HepG2 (cell line): ENCODE data around the gene IFNK. TPM values are rescaled to one million over a fixed set of nuclear protein-coding genes. Genes with fewer than 3 reads are reported as not detected.

Source experiments
- ATF7-NPFF ChIP-seq: sonication (generic); formaldehyde crosslinking; IDR thresholded peaks from 2 replicates; pipeline ENCODE4 v1.8.1; 2023; ENCODE audit warnings: mild to moderate bottlenecking, low read depth, missing genetic modification reagents, moderate library complexity
- POLR2A ChIP-seq, 2 experiments: IDR thresholded peaks; 2 replicates each; pipeline ENCODE4 v1.6.1; 2011; ENCODE audit warnings: low read depth in 2 of 2, low read length in 2 of 2, mild to moderate bottlenecking in 1 of 2, moderate library complexity in 1 of 2; ENCODE audit not compliant: insufficient read depth in 1 of 2
- RARA ChIP-seq: IDR thresholded peaks from 2 replicates; pipeline ENCODE4 v1.6.1; 2016; ENCODE audit warnings: missing genetic modification reagents, missing compliant biosample characterization
- SETDB1 ChIP-seq: sonication (generic); formaldehyde crosslinking; IDR thresholded peaks from 2 replicates; pipeline ENCODE4 v1.5.1; 2020; ENCODE audit warnings: missing genetic modification reagents, mild to moderate bottlenecking, borderline replicate concordance
- SIN3A ChIP-seq: IDR thresholded peaks from 2 replicates; pipeline ENCODE4 v1.6.1; 2011; ENCODE audit warnings: low read depth, mild to moderate bottlenecking, control low read depth, low read length, borderline replicate concordance
- TBL1XR1 ChIP-seq: fragments of 150-350 bp; IDR thresholded peaks from 2 replicates; pipeline ENCODE4 v1.6.1; 2014; ENCODE audit warnings: borderline replicate concordance, low read length; ENCODE audit not compliant: partially characterized antibody
- TEAD2 ChIP-seq: sonication (generic); formaldehyde crosslinking; IDR thresholded peaks from 2 replicates; pipeline ENCODE4 v1.9.0; 2021; ENCODE audit warnings: missing genetic modification reagents
- TEAD3 ChIP-seq: optimal IDR thresholded peaks from 2 replicates; pipeline ENCODE3; 2016; ENCODE audit warnings: borderline replicate concordance
- TOE1 ChIP-seq: sonication (generic); formaldehyde crosslinking; IDR thresholded peaks from 2 replicates; pipeline ENCODE4 v1.4.0; 2020; ENCODE audit warnings: mild to moderate bottlenecking, missing genetic modification reagents
- ZMYM3 ChIP-seq: sonication (generic); formaldehyde crosslinking; IDR thresholded peaks from 2 replicates; pipeline ENCODE4 v1.5.1; 2020; ENCODE audit warnings: mild to moderate bottlenecking, missing genetic modification reagents
- ZNF101 ChIP-seq: sonication (generic); formaldehyde crosslinking; IDR thresholded peaks from 2 replicates; pipeline ENCODE4 v1.4.0; 2020; ENCODE audit warnings: mild to moderate bottlenecking, low read depth, missing genetic modification reagents, borderline replicate concordance
- ZNF337 ChIP-seq: sonication (generic); formaldehyde crosslinking; IDR thresholded peaks from 2 replicates; pipeline ENCODE4 v1.5.1; 2020; ENCODE audit warnings: missing genetic modification reagents, low read depth, mild to moderate bottlenecking, borderline replicate concordance
- ZNF432 ChIP-seq: sonication (generic); formaldehyde crosslinking; IDR thresholded peaks from 2 replicates; pipeline ENCODE4 v1.5.0; 2020; ENCODE audit warnings: missing genetic modification reagents, mild to moderate bottlenecking, borderline replicate concordance
- ZNF564 ChIP-seq: sonication (generic); formaldehyde crosslinking; IDR thresholded peaks from 2 replicates; pipeline ENCODE4 v1.8.1; 2023; ENCODE audit warnings: mild to moderate bottlenecking, missing genetic modification reagents
- ZNF766 ChIP-seq: sonication (generic); formaldehyde crosslinking; IDR thresholded peaks from 2 replicates; pipeline ENCODE4 v1.5.0; 2020; ENCODE audit warnings: missing genetic modification reagents, borderline replicate concordance
- ZNF883 ChIP-seq: sonication (generic); formaldehyde crosslinking; IDR thresholded peaks from 2 replicates; pipeline ENCODE4 v1.5.1; 2020; ENCODE audit warnings: mild to moderate bottlenecking, missing genetic modification reagents; ENCODE audit errors: not compliant biosample characterization
- polyA plus RNA-seq, 8 experiments: library from polyadenylated mRNA; depleted of rRNA in 3 of 8; stranded (reverse) in 7 of 8; unstranded in 1 of 8; fragments of >200 nt; fragmentation: Illumina TruSeq in 4 of 8; extraction: Trizol in 4 of 8; gene quantifications; 2 replicates each; pipeline versions ENCODE4 v1.2.1 to v1.2.3, GENCODE V29; 2011 to 2016; ENCODE audit warnings: low read depth in 4 of 8, missing spikeins in 1 of 8, mixed read lengths in 1 of 8; ENCODE audit not compliant: insufficient read depth in 1 of 8
- total RNA-seq, 5 experiments: library from RNA; depleted of rRNA; stranded (reverse); fragments of >200 nt; fragmentation: Illumina TruSeq; extraction: Trizol; gene quantifications; 2 replicates each; pipeline ENCODE4 v1.2.3, GENCODE V29; 2016; ENCODE audit warnings: low read depth in 1 of 5
- TF ChIP-seq, protein P1 (sequence below): sonication (generic); formaldehyde crosslinking; IDR thresholded peaks from 2 replicates; pipeline ENCODE4 v1.8.1; 2022; ENCODE audit warnings: low read depth, mild to moderate bottlenecking, missing genetic modification reagents
- TF ChIP-seq, protein P2 (sequence below): sonication (generic); formaldehyde crosslinking; IDR thresholded peaks from one replicate; pipeline ENCODE4 v1.5.1; 2020; ENCODE audit warnings: mild to moderate bottlenecking, missing genetic modification reagents; ENCODE audit errors: not compliant biosample characterization
- TF ChIP-seq, protein P3 (sequence below): sonication (generic); formaldehyde crosslinking; IDR thresholded peaks from 2 replicates; pipeline ENCODE4 v1.4.0; 2020; ENCODE audit warnings: missing genetic modification reagents, borderline replicate concordance

The IFNK gene
- total and polyA plus RNA-seq, 2 of the 13 experiments (the other 11 are each of a cell fraction or from before 2014, with no cell fraction given): not detected

DNA sequence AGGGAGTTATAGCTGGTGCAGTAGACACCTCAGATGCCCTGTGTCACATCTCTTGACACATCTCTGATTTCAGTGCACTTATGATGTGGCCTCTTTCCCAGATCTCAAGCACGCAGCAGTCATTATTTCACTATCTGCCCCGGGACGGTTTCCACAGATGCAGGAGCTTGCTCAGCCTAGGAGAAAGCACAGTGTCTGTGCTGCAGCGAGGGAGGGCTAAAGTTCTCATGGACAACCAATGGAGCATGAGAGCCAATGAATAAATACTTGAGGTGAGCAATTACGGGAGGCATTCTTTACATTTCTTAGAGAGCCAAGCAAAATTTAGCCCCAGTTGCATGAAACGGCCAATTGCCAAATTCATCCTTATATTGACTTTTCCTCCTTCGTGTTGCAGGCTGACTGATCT lies 12.9 kb downstream of the IFNK start (continued):
- TF ChIP-seq ZNF766 (CRISPR knock-in tag): no peak
- TF ChIP-seq, protein P1, sequence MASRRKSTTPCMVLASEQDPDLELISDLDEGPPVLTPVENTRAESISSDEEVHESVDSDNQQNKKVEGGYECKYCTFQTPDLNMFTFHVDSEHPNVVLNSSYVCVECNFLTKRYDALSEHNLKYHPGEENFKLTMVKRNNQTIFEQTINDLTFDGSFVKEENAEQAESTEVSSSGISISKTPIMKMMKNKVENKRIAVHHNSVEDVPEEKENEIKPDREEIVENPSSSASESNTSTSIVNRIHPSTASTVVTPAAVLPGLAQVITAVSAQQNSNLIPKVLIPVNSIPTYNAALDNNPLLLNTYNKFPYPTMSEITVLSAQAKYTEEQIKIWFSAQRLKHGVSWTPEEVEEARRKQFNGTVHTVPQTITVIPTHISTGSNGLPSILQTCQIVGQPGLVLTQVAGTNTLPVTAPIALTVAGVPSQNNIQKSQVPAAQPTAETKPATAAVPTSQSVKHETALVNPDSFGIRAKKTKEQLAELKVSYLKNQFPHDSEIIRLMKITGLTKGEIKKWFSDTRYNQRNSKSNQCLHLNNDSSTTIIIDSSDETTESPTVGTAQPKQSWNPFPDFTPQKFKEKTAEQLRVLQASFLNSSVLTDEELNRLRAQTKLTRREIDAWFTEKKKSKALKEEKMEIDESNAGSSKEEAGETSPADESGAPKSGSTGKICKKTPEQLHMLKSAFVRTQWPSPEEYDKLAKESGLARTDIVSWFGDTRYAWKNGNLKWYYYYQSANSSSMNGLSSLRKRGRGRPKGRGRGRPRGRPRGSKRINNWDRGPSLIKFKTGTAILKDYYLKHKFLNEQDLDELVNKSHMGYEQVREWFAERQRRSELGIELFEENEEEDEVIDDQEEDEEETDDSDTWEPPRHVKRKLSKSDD (CRISPR knock-in tag): no peak
- TF ChIP-seq TOE1 (CRISPR knock-in tag): no peak
- TF ChIP-seq TEAD2 (CRISPR knock-in tag): no peak
- TF ChIP-seq, protein P2, sequence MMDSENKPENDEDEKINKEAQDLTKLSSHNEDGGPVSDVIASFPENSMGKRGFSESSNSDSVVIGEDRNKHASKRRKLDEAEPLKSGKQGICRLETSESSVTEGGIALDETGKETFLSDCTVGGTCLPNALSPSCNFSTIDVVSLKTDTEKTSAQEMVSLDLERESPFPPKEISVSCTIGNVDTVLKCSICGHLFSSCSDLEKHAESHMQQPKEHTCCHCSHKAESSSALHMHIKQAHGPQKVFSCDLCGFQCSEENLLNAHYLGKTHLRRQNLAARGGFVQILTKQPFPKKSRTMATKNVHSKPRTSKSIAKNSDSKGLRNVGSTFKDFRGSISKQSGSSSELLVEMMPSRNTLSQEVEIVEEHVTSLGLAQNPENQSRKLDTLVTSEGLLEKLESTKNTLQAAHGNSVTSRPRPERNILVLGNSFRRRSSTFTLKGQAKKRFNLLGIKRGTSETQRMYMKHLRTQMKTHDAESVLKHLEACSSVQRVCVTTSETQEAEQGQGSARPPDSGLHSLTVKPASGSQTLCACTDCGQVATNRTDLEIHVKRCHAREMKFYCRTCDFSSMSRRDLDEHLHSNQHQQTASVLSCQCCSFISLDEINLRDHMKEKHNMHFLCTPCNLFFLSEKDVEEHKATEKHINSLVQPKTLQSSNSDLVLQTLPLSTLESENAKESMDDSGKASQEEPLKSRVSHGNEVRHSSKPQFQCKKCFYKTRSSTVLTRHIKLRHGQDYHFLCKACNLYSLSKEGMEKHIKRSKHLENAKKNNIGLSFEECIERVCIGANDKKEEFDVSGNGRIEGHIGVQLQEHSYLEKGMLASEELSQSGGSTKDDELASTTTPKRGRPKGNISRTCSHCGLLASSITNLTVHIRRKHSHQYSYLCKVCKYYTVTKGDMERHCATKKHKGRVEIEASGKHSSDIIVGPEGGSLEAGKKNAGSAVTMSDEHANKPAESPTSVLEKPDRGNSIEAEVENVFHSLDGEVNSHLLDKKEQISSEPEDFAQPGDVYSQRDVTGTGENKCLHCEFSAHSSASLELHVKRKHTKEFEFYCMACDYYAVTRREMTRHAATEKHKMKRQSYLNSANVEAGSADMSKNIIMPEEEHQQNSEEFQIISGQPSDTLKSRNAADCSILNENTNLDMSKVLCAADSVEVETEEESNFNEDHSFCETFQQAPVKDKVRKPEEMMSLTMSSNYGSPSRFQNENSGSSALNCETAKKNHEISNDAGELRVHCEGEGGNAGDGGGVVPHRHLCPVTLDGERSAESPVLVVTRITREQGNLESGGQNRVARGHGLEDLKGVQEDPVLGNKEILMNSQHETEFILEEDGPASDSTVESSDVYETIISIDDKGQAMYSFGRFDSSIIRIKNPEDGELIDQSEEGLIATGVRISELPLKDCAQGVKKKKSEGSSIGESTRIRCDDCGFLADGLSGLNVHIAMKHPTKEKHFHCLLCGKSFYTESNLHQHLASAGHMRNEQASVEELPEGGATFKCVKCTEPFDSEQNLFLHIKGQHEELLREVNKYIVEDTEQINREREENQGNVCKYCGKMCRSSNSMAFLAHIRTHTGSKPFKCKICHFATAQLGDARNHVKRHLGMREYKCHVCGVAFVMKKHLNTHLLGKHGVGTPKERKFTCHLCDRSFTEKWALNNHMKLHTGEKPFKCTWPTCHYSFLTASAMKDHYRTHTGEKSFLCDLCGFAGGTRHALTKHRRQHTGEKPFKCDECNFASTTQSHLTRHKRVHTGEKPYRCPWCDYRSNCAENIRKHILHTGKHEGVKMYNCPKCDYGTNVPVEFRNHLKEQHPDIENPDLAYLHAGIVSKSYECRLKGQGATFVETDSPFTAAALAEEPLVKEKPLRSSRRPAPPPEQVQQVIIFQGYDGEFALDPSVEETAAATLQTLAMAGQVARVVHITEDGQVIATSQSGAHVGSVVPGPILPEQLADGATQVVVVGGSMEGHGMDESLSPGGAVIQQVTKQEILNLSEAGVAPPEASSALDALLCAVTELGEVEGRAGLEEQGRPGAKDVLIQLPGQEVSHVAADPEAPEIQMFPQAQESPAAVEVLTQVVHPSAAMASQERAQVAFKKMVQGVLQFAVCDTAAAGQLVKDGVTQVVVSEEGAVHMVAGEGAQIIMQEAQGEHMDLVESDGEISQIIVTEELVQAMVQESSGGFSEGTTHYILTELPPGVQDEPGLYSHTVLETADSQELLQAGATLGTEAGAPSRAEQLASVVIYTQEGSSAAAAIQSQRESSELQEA (CRISPR knock-in tag): no peak
- peak; percentile 59; the same call in 1 of the 2 replicates for TF ChIP-seq RARA (CRISPR knock-in tag)
- no peak for TF ChIP-seq ATF7-NPFF (CRISPR knock-in tag)
- TF ChIP-seq, protein P3, sequence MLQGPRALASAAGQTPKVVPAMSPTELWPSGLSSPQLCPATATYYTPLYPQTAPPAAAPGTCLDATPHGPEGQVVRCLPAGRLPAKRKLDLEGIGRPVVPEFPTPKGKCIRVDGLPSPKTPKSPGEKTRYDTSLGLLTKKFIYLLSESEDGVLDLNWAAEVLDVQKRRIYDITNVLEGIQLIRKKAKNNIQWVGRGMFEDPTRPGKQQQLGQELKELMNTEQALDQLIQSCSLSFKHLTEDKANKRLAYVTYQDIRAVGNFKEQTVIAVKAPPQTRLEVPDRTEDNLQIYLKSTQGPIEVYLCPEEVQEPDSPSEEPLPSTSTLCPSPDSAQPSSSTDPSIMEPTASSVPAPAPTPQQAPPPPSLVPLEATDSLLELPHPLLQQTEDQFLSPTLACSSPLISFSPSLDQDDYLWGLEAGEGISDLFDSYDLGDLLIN: no peak
- no peak for TF ChIP-seq POLR2A (IDR thresholded peaks at IDR 0.05; ENCODE audit: insufficient read depth in 1 of 2, low read depth in 2 of 2, low read length in 2 of 2)
- TF ChIP-seq ZNF101 (CRISPR knock-in tag): no peak
- peak; percentile 63 for TF ChIP-seq TBL1XR1
- TF ChIP-seq SIN3A: no peak
- no peak for TF ChIP-seq SETDB1 (CRISPR knock-in tag)
- TF ChIP-seq ZNF564 (CRISPR knock-in tag): no peak
- no peak for TF ChIP-seq ZNF337 (CRISPR knock-in tag)
- no peak for TF ChIP-seq ZNF432
- peak; percentile 40 for TF ChIP-seq TEAD3 (CRISPR knock-in tag)
- no peak for TF ChIP-seq ZNF883 (CRISPR knock-in tag)
- TF ChIP-seq ZMYM3 (CRISPR knock-in tag): no peak
